ENCODE data around the gene IPMK. TPM values are rescaled to one million over a fixed set of nuclear protein-coding genes. Genes with fewer than 3 reads are reported as not detected.

IPMK gene
- total and polyA plus RNA-seq, 2 experiments from 2014 or later: 5.5 to 17.8 TPM

DNA sequence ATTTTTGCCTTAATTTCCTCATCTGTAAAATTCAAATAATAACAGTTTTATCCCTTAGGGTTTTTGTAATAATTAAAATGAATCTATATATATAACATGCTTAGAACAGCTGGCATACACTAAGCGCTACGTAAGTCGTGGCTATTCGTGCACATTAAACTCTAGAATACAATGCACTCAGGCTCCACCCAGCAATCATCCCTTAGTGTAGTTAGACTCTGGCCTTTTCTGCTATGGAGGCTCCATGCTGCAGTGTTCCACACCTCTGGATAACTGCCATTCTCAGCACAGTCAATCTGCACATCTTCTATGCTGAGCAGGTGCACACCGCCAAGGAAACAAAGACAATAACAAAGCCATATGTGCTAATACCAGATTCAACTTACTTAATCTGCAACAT, 92.9 kb downstream of the IPMK start (continued):
- TF ChIP-seq ZNF462 (CRISPR knock-in tag; IDR thresholded peaks at IDR 0.05): no peak
- TF ChIP-seq ZNF114 (CRISPR knock-in tag; IDR thresholded peaks at IDR 0.05): no peak
- no peak for TF ChIP-seq CREB1 (CRISPR knock-in tag; IDR thresholded peaks at IDR 0.05; ENCODE audit: low read depth)
- no peak for TF ChIP-seq POLR2AphosphoS5 (IDR thresholded peaks at IDR 0.05; ENCODE audit: low read depth)
- TF ChIP-seq, protein P1, sequence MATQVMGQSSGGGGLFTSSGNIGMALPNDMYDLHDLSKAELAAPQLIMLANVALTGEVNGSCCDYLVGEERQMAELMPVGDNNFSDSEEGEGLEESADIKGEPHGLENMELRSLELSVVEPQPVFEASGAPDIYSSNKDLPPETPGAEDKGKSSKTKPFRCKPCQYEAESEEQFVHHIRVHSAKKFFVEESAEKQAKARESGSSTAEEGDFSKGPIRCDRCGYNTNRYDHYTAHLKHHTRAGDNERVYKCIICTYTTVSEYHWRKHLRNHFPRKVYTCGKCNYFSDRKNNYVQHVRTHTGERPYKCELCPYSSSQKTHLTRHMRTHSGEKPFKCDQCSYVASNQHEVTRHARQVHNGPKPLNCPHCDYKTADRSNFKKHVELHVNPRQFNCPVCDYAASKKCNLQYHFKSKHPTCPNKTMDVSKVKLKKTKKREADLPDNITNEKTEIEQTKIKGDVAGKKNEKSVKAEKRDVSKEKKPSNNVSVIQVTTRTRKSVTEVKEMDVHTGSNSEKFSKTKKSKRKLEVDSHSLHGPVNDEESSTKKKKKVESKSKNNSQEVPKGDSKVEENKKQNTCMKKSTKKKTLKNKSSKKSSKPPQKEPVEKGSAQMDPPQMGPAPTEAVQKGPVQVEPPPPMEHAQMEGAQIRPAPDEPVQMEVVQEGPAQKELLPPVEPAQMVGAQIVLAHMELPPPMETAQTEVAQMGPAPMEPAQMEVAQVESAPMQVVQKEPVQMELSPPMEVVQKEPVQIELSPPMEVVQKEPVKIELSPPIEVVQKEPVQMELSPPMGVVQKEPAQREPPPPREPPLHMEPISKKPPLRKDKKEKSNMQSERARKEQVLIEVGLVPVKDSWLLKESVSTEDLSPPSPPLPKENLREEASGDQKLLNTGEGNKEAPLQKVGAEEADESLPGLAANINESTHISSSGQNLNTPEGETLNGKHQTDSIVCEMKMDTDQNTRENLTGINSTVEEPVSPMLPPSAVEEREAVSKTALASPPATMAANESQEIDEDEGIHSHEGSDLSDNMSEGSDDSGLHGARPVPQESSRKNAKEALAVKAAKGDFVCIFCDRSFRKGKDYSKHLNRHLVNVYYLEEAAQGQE (IDR thresholded peaks at IDR 0.05; ENCODE audit: unreplicated experiment): no peak
- TF ChIP-seq EZH2phosphoT487 (IDR thresholded peaks at IDR 0.05; ENCODE audit: unreplicated experiment): no peak
- no peak for TF ChIP-seq ZNF331 (CRISPR knock-in tag; IDR thresholded peaks at IDR 0.05; ENCODE audit: low read depth)

All from GM23338 (cell line).